NCI-H82 treated with DMSO at 0.1 percent for 48 hours (cell line): ENCODE measurements around the gene SSUH2.

Experiments
- DNase-seq: peaks from one replicate; lab custom pipeline; 2025; ENCODE audit not compliant: unreplicated experiment; lab: John Stamatoyannopoulos, UW

Gene SSUH2

GRCh38 chr3:8619548-8619947 lies 25.1 kb downstream of the SSUH2 start:
- no peak for DNase-seq

GRCh38 chr3:8618950-8619349 lies 25.6 kb downstream of the SSUH2 start:
- DNase-seq: no peak

GRCh38 chr3:8617921-8618320 lies 26.7 kb downstream of the SSUH2 start:
- DNase-seq: no peak

- no peak for DNase-seq
Measured at GRCh38 chr3:8610951-8611350, 33.6 kb downstream of the SSUH2 start.

GRCh38 chr3:8608791-8609467 lies 35.7 kb downstream of the SSUH2 start:
- no peak for DNase-seq

GRCh38 chr3:8608041-8608790 lies 36.4 kb downstream of the SSUH2 start:
- no peak for DNase-seq

GRCh38 chr3:8607234-8608040 lies 37.2 kb downstream of the SSUH2 start:
- DNase-seq: no peak

- no peak for DNase-seq
Measured at GRCh38 chr3:8606701-8607231, 37.8 kb downstream of the SSUH2 start.

GRCh38 chr3:8604988-8605387 lies 39.6 kb downstream of the SSUH2 start:
- DNase-seq: no peak

GRCh38 chr3:8604006-8604405 lies 40.6 kb downstream of the SSUH2 start:
- DNase-seq: no peak

GRCh38 chr3:8603115-8603710 lies 41.4 kb downstream of the SSUH2 start:
- DNase-seq: no peak

GRCh38 chr3:8600457-8600856 lies 44.1 kb downstream of the SSUH2 start:
- DNase-seq: no peak

GRCh38 chr3:8599146-8599545 lies 45.5 kb downstream of the SSUH2 start:
- DNase-seq: no peak

GRCh38 chr3:8597219-8597853 lies 47.3 kb downstream of the SSUH2 start:
- DNase-seq: no peak

- DNase-seq: no peak
Measured at GRCh38 chr3:8596321-8597218, 48.0 kb downstream of the SSUH2 start.

GRCh38 chr3:8595695-8596115 lies 48.9 kb downstream of the SSUH2 start:
- no peak for DNase-seq

- no peak for DNase-seq
Measured at GRCh38 chr3:8595252-8595651, 49.3 kb downstream of the SSUH2 start.

GRCh38 chr3:8593021-8593827 lies 51.4 kb downstream of the SSUH2 start:
- no peak for DNase-seq
